Measurements from ENCODE around the gene C12orf60.

The C12orf60 gene

GRCh38 chr12:14836336-14837210, 33.1 kb downstream of the C12orf60 start:
- Histone ChIP-seq H3K36me3 (ENCODE audit: control insufficient read depth, insufficient read depth, low read length) (no peaks in the 10 kb centered on the region), H3K4me3 (ENCODE audit: low read depth, low read length) (no peak overlapping the region), H3K9ac (ENCODE audit: low read depth, low read length) (no peak overlapping the region), H3K4me1 (ENCODE audit: control insufficient read depth, insufficient read depth, low read length) (peaks cover 6% of the 10 kb centered on the region; the same call in 1 of the 2 replicates), H3K27me3 (ENCODE audit: control insufficient read depth, insufficient read depth, low read length) (no peaks in the 10 kb centered on the region), H3K9me3 (ENCODE audit: control insufficient read depth, insufficient read depth, low read length) (0 out of 2 replicates have a peak, but pooled peaks cover 3% of the 10 kb centered on the region), H3K27ac (ENCODE audit: low read depth, low read length) (no peak overlapping the region)

DNA sequence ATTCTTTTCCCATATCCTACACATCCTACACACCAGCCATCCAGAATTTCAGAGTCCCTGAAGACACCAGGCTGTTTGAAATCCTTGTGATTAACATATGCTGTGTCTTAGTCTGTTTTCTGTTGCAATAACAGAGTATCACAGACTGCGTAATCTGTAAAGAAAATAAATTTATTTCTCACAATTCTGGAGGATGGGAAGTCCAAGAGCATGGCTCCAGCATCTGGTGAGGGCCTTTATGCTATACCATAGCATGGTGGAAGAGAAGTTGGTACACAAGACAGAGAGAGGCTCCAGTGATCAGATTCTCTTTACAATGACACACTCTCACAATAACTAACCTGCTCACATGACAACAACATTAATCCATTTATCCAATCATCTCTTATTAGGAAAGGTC, 35.8 kb downstream of the C12orf60 start:
- Histone ChIP-seq H3K27me3 (ENCODE audit: control insufficient read depth, insufficient read depth, low read length) (no peaks in the 10 kb centered on the region), H3K9ac (ENCODE audit: low read depth, low read length) (no peak overlapping the region), H3K36me3 (ENCODE audit: control insufficient read depth, insufficient read depth, low read length) (no peaks in the 10 kb centered on the region), H3K4me1 (ENCODE audit: control insufficient read depth, insufficient read depth, low read length) (peaks cover 6% of the 10 kb centered on the region), H3K9me3 (ENCODE audit: control insufficient read depth, insufficient read depth, low read length) (0 out of 2 replicates have a peak, but pooled peaks cover 3% of the 10 kb centered on the region), H3K4me3 (ENCODE audit: low read depth, low read length) (no peak overlapping the region), H3K27ac (ENCODE audit: low read depth, low read length) (no peak overlapping the region)

GRCh38 chr12:14840616-14841015, 37.1 kb downstream of the C12orf60 start:
- H3K27me3 ChIP-seq (ENCODE audit: control insufficient read depth, insufficient read depth, low read length): no peaks in the 10 kb centered on the region
- H3K4me1 ChIP-seq (ENCODE audit: control insufficient read depth, insufficient read depth, low read length): peaks cover 6% of the 10 kb centered on the region
- H3K36me3 ChIP-seq (ENCODE audit: control insufficient read depth, insufficient read depth, low read length): no peaks in the 10 kb centered on the region
- H3K9me3 ChIP-seq (ENCODE audit: control insufficient read depth, insufficient read depth, low read length): 0 out of 2 replicates have a peak, but pooled peaks cover 3% of the 10 kb centered on the region
- H3K27ac ChIP-seq (ENCODE audit: low read depth, low read length): no peak overlapping the region
- H3K4me3 ChIP-seq (ENCODE audit: low read depth, low read length): no peak overlapping the region
- H3K9ac ChIP-seq (ENCODE audit: low read depth, low read length): no peak overlapping the region

GRCh38 chr12:14841761-14842160, 38.3 kb downstream of the C12orf60 start:
- H3K4me3 ChIP-seq (ENCODE audit: low read depth, low read length): no peak overlapping the region
- no peak overlapping the region for H3K27ac ChIP-seq (ENCODE audit: low read depth, low read length)
- H3K36me3 ChIP-seq (ENCODE audit: control insufficient read depth, insufficient read depth, low read length): no peaks in the 10 kb centered on the region
- H3K4me1 ChIP-seq (ENCODE audit: control insufficient read depth, insufficient read depth, low read length): peaks cover 6% of the 10 kb centered on the region
- 0 out of 2 replicates have a peak, but pooled peaks cover 3% of the 10 kb centered on the region for H3K9me3 ChIP-seq (ENCODE audit: control insufficient read depth, insufficient read depth, low read length)
- no peak overlapping the region for H3K9ac ChIP-seq (ENCODE audit: low read depth, low read length)
- H3K27me3 ChIP-seq (ENCODE audit: control insufficient read depth, insufficient read depth, low read length): no peaks in the 10 kb centered on the region

DNA sequence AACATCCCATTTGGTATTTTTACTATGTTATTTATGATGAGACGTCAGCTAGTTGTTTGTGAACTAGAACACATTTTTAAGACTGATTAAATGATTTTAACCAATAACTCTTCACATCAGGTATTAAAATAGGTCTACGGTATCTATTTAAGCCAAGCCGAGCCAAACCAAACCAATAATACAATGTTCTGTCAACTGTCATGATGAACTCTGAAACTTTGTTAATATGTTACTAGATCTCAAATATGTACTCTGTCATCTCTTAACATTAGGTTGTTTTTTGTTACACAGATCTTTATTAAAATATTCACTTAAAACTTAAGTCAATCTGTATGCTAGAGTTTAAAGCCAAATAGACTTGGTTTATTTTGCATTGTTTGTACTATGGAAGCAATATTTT, 38.8 kb downstream of the C12orf60 start:
- Histone ChIP-seq H3K9me3 (ENCODE audit: control insufficient read depth, insufficient read depth, low read length) (0 out of 2 replicates have a peak, but pooled peaks cover 3% of the 10 kb centered on the region), H3K36me3 (ENCODE audit: control insufficient read depth, insufficient read depth, low read length) (no peaks in the 10 kb centered on the region), H3K9ac (ENCODE audit: low read depth, low read length) (no peak overlapping the region), H3K4me1 (ENCODE audit: control insufficient read depth, insufficient read depth, low read length) (peaks cover 6% of the 10 kb centered on the region), H3K27ac (ENCODE audit: low read depth, low read length) (no peak overlapping the region), H3K27me3 (ENCODE audit: control insufficient read depth, insufficient read depth, low read length) (no peaks in the 10 kb centered on the region), H3K4me3 (ENCODE audit: low read depth, low read length) (no peak overlapping the region)

DNA sequence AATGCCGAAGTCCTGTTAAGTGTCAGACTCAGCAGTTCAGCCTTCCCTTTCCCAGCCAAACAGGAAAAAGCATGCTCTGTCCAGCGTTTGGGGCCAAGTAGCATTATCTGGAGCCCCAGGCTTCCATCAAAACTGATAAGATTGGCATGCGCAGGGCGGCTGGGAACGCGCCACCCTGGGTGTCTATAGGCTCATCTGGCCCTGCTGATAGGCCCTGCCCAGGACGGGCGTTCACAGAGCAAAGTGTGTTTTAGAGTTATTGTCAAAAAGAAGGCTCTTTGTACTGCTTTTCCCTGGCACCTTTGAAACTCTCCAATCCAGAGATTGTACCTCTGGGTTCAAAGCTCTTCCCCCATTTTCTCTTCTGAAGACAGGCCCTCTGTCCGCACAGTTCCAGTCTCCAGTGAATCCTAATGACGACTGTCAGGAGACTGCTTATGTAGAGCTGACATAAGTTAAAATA, 40.0 kb downstream of the C12orf60 start, which contains the start of gene ART4:
TSS of gene ART4 (minus strand) at position 102 of the 463 bp plus-strand sequence. CDS start 413 bp downstream, outside the sequence.
- no peak within 1 kb of the TSS for H3K4me3 ChIP-seq (ENCODE audit: low read depth, low read length)
- no peak within 1 kb of the TSS for H3K27ac ChIP-seq (ENCODE audit: low read depth, low read length)
- H3K4me1 ChIP-seq (ENCODE audit: control insufficient read depth, insufficient read depth, low read length): peaks cover 6% of the 10 kb centered on the region
- no peak within 1 kb of the TSS for H3K9ac ChIP-seq (ENCODE audit: low read depth, low read length)
- no peaks in the 10 kb centered on the region for H3K27me3 ChIP-seq (ENCODE audit: control insufficient read depth, insufficient read depth, low read length)
- 0 out of 2 replicates have a peak, but pooled peaks cover 3% of the 10 kb centered on the region for H3K9me3 ChIP-seq (ENCODE audit: control insufficient read depth, insufficient read depth, low read length)
- H3K36me3 ChIP-seq (ENCODE audit: control insufficient read depth, insufficient read depth, low read length): no peaks in the 10 kb centered on the region

GRCh38 chr12:14844401-14844800, 40.9 kb downstream of the C12orf60 start:
- H3K4me3 ChIP-seq (ENCODE audit: low read depth, low read length): no peak overlapping the region
- H3K9me3 ChIP-seq (ENCODE audit: control insufficient read depth, insufficient read depth, low read length): 0 out of 2 replicates have a peak, but pooled peaks cover under 1% of the 10 kb centered on the region
- no peak overlapping the region for H3K9ac ChIP-seq (ENCODE audit: low read depth, low read length)
- H3K27me3 ChIP-seq (ENCODE audit: control insufficient read depth, insufficient read depth, low read length): no peaks in the 10 kb centered on the region
- H3K36me3 ChIP-seq (ENCODE audit: control insufficient read depth, insufficient read depth, low read length): no peaks in the 10 kb centered on the region
- no peaks in the 10 kb centered on the region; the same call in 1 of the 2 replicates for H3K4me1 ChIP-seq (ENCODE audit: control insufficient read depth, insufficient read depth, low read length)
- no peak overlapping the region for H3K27ac ChIP-seq (ENCODE audit: low read depth, low read length)

DNA sequence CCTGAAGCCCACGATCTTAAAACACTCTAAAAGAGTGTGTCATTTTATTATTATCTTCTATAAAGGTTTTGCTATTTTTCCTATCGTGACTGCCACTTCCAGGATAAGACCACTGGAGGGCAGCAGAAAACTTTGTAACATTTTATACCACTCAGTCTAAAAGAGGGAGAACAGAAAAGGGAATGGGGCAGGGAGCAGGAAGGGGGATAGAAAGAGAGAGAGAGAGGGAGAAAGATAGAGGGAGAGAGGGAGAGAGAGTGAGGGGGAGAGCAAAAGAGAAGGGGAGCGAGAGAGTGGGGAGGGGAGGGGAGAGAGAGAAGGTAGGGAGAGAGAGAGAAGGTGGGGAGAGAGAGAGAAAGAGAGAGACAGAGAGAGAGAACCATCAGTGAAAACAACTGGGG, 41.9 kb downstream of the C12orf60 start:
- no peaks in the 10 kb centered on the region for H3K27me3 ChIP-seq (ENCODE audit: control insufficient read depth, insufficient read depth, low read length)
- H3K9me3 ChIP-seq (ENCODE audit: control insufficient read depth, insufficient read depth, low read length): no peaks in the 10 kb centered on the region
- no peak overlapping the region for H3K9ac ChIP-seq (ENCODE audit: low read depth, low read length)
- H3K4me1 ChIP-seq (ENCODE audit: control insufficient read depth, insufficient read depth, low read length): no peaks in the 10 kb centered on the region; the same call in 1 of the 2 replicates
- H3K4me3 ChIP-seq (ENCODE audit: low read depth, low read length): no peak overlapping the region
- H3K36me3 ChIP-seq (ENCODE audit: control insufficient read depth, insufficient read depth, low read length): no peaks in the 10 kb centered on the region
- H3K27ac ChIP-seq (ENCODE audit: low read depth, low read length): no peak overlapping the region

DNA sequence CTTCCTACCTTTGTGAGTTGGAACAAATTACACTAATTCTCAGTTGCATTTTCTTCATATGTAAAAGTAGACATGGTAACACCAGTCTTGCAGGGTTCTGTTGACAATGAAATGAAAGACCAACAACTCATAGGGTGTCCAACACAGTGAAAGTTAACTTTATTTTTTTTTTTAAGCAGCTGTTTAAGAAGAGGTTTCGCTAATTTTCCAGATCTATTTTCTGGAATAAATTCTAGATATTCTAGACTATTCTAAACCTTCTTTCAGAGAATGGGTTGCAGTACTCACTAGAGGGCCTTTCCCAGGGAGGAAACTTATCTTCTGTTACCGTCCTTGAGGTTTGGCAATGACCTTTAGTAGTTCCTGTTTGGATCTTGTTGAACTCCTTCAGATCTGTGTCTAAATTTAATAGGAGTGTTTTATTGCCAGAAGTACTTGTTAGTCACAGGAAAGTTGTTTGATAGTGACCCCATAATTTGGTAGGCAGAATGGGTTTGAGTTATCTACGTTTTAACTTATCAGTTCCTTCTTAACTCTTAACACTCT, 42.6 kb downstream of the C12orf60 start:
- no peaks in the 10 kb centered on the region; the same call in 1 of the 2 replicates for H3K4me1 ChIP-seq (ENCODE audit: control insufficient read depth, insufficient read depth, low read length)
- H3K36me3 ChIP-seq (ENCODE audit: control insufficient read depth, insufficient read depth, low read length): no peaks in the 10 kb centered on the region
- H3K27me3 ChIP-seq (ENCODE audit: control insufficient read depth, insufficient read depth, low read length): no peaks in the 10 kb centered on the region
- H3K9ac ChIP-seq (ENCODE audit: low read depth, low read length): no peak overlapping the region
- no peak overlapping the region for H3K4me3 ChIP-seq (ENCODE audit: low read depth, low read length)
- no peak overlapping the region for H3K27ac ChIP-seq (ENCODE audit: low read depth, low read length)
- H3K9me3 ChIP-seq (ENCODE audit: control insufficient read depth, insufficient read depth, low read length): no peaks in the 10 kb centered on the region

DNA sequence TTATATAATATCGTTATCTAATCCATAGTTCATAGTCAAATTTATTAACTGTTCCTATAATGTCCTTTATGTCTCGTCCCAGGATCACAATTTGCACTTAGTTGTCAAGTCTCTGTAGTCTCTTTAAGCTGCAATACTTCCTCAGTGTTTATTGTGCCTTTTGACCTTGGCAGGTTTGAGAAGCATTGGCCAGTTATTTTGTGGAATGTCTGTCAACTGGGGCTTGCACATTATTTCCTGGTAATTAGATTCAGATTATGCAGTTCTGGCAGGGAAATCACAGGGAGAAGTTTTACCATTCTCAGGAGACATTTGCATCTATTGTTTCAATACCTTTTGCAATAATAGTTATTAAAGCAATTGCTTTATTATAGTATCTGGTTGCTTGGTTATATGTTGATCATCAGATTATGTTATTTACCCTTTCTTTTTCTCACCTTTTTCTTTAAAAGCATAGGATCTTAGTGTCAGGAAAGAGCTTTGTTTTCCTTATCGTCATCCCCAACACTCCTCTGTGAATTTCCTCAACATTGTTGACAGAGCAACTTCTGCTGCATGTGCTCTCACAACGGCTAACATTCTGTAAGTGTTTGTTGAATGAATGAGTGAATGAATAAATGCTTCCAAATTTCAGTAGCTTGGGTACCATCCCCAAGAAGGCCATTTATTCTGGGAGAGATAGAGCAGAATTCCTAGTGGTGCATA, 43.6 kb downstream of the C12orf60 start:
- Histone ChIP-seq H3K4me3 (ENCODE audit: low read depth, low read length) (no peak overlapping the region), H3K9me3 (ENCODE audit: control insufficient read depth, insufficient read depth, low read length) (no peaks in the 10 kb centered on the region), H3K27ac (ENCODE audit: low read depth, low read length) (no peak overlapping the region), H3K4me1 (ENCODE audit: control insufficient read depth, insufficient read depth, low read length) (no peaks in the 10 kb centered on the region), H3K36me3 (ENCODE audit: control insufficient read depth, insufficient read depth, low read length) (no peaks in the 10 kb centered on the region), H3K9ac (ENCODE audit: low read depth, low read length) (no peak overlapping the region), H3K27me3 (ENCODE audit: control insufficient read depth, insufficient read depth, low read length) (no peaks in the 10 kb centered on the region)
